AG09309 (cell line): ENCODE data around the gene LYRM1.

Experiments
- DNase-seq: peaks from one replicate; pipeline ENCODE4 v3.0.0-alpha.2; 2010; ENCODE audit warnings: low read depth
- H3K4me3 ChIP-seq: 2 replicates; pipeline ENCODE4 v1.5.1; 2011; ENCODE audit warnings: mild to moderate bottlenecking, low read depth, low read length, moderate library complexity; ENCODE audit not compliant: control insufficient read depth
- CTCF ChIP-seq: IDR thresholded peaks from 2 replicates; pipeline ENCODE4 v1.5.1; 2011; ENCODE audit warnings: mild to moderate bottlenecking, low read depth, low read length, inconsistent platforms; ENCODE audit not compliant: insufficient read depth, control insufficient read depth; ENCODE audit errors: missing control alignments

Gene LYRM1

GRCh38 chr16:20900299-20901067 is at the start of gene LYRM1, which contains the start of gene DCUN1D3:
TSS of gene LYRM1 (plus strand) at chr16:20900771. CDS start at chr16:20915556, 14,785 bp downstream.
TSS of gene DCUN1D3 (minus strand) at chr16:20900358. CDS start at chr16:20862538, 37,820 bp downstream.
- no peak for TF ChIP-seq CTCF
- H3K4me3 ChIP-seq, result peak within 1 kb of the TSS; percentile 93

GRCh38 chr16:20850981-20851380 is 49.6 kb upstream of the LYRM1 start:
- no peak for DNase-seq
- no peak for TF ChIP-seq CTCF
- H3K4me3 ChIP-seq, result no peak overlapping the region

More at GRCh38 chr16:20900299-20901067, at the start of gene LYRM1, which contains the start of gene DCUN1D3:
- DNase-seq, result peak; percentile 98

GRCh38 chr16:20851601-20852000 is 49.0 kb upstream of the LYRM1 start:
- no peak for TF ChIP-seq CTCF
- peak; percentile 85 for DNase-seq
- no peak overlapping the region for H3K4me3 ChIP-seq

GRCh38 chr16:20853143-20853542 is 47.4 kb upstream of the LYRM1 start:
- H3K4me3 ChIP-seq, result no peak overlapping the region
- no peak for TF ChIP-seq CTCF
- DNase-seq, result no peak

- DNase-seq, result no peak
- no peak overlapping the region for H3K4me3 ChIP-seq
- no peak for TF ChIP-seq CTCF
Measured at GRCh38 chr16:20853981-20854620, 46.5 kb upstream of the LYRM1 start.

- TF ChIP-seq CTCF, result no peak
- no peak overlapping the region for H3K4me3 ChIP-seq
- no peak for DNase-seq
Measured at GRCh38 chr16:20854963-20855362, 45.6 kb upstream of the LYRM1 start.
